Measurements from ENCODE around the gene CEL.
A peak's percentile ranks its signal among the peaks of the same experiment; 100 is the strongest.
"Not testable (repeated sequence)": the region's sequence is repeated elsewhere in the genome, so short reads cannot be mapped to it uniquely, and the experiment has no call there.

CEL gene

GRCh38 chr9:133090187-133090586, 28.4 kb downstream of the CEL start:
- H3K36me3 ChIP-seq (ENCODE audit: low read depth) = no peaks in the 10 kb centered on the region
- DNase-seq (ENCODE audit: low spot score) (no peak), ATAC-seq (ENCODE audit: low read depth) (no peak)
- no peaks in the 10 kb centered on the region for H3K9me3 ChIP-seq (ENCODE audit: severe bottlenecking)
- no peak overlapping the region for H3K27ac ChIP-seq (ENCODE audit: poor library complexity, severe bottlenecking)
- no peaks in the 10 kb centered on the region for H3K27me3 ChIP-seq (ENCODE audit: insufficient read depth, poor library complexity, severe bottlenecking)
- no peak for TF ChIP-seq CTCF (IDR thresholded peaks at IDR 0.05; ENCODE audit: poor library complexity, severe bottlenecking)
- H3K4me1 ChIP-seq (ENCODE audit: insufficient read depth, poor library complexity, severe bottlenecking) = no peaks in the 10 kb centered on the region
- H3K4me3 ChIP-seq (ENCODE audit: severe bottlenecking) = no peak overlapping the region

GRCh38 chr9:133090752-133091385, 29.1 kb downstream of the CEL start:
- no peaks in the 10 kb centered on the region for H3K27me3 ChIP-seq (ENCODE audit: insufficient read depth, poor library complexity, severe bottlenecking)
- no peak; the same call in 2 of the 3 replicates for ATAC-seq (ENCODE audit: low read depth)
- no peak for TF ChIP-seq CTCF (IDR thresholded peaks at IDR 0.05; ENCODE audit: poor library complexity, severe bottlenecking)

GRCh38 chr9:133094351-133094750, 32.6 kb downstream of the CEL start:
- not testable (repeated sequence) for H3K27ac ChIP-seq (ENCODE audit: poor library complexity, severe bottlenecking); H3K4me3 ChIP-seq (ENCODE audit: severe bottlenecking); ATAC-seq (ENCODE audit: low read depth); DNase-seq (ENCODE audit: low spot score); H3K27me3 ChIP-seq (ENCODE audit: insufficient read depth, poor library complexity, severe bottlenecking); H3K4me1 ChIP-seq (ENCODE audit: insufficient read depth, poor library complexity, severe bottlenecking)
- Histone ChIP-seq H3K36me3 (ENCODE audit: low read depth) (peaks cover 24% of the 10 kb centered on the region), H3K9me3 (ENCODE audit: severe bottlenecking) (peaks cover 13% of the 10 kb centered on the region)

More at GRCh38 chr9:133090752-133091385, 29.1 kb downstream of the CEL start:
- Histone ChIP-seq H3K4me1 (ENCODE audit: insufficient read depth, poor library complexity, severe bottlenecking) (no peaks in the 10 kb centered on the region), H3K4me3 (ENCODE audit: severe bottlenecking) (no peak overlapping the region), H3K27ac (ENCODE audit: poor library complexity, severe bottlenecking) (no peak overlapping the region), H3K36me3 (ENCODE audit: low read depth) (no peaks in the 10 kb centered on the region), H3K9me3 (ENCODE audit: severe bottlenecking) (peaks cover under 1% of the 10 kb centered on the region)
- DNase-seq (ENCODE audit: low spot score) = no peak

GRCh38 chr9:133094842-133095393, 33.1 kb downstream of the CEL start:
- no peaks in the 10 kb centered on the region for H3K27me3 ChIP-seq (ENCODE audit: insufficient read depth, poor library complexity, severe bottlenecking)
- no peak overlapping the region for H3K27ac ChIP-seq (ENCODE audit: poor library complexity, severe bottlenecking)
- no peak for DNase-seq (ENCODE audit: low spot score)
- H3K36me3 ChIP-seq (ENCODE audit: low read depth) = peaks cover 29% of the 10 kb centered on the region
- H3K4me3 ChIP-seq (ENCODE audit: severe bottlenecking) = no peak overlapping the region
- no peak for ATAC-seq (ENCODE audit: low read depth)
- no peak for TF ChIP-seq CTCF (IDR thresholded peaks at IDR 0.05; ENCODE audit: poor library complexity, severe bottlenecking)
- H3K4me1 ChIP-seq (ENCODE audit: insufficient read depth, poor library complexity, severe bottlenecking) = no peaks in the 10 kb centered on the region
- peaks cover 13% of the 10 kb centered on the region for H3K9me3 ChIP-seq (ENCODE audit: severe bottlenecking)

- no peaks in the 10 kb centered on the region for H3K27me3 ChIP-seq (ENCODE audit: insufficient read depth, poor library complexity, severe bottlenecking)
- H3K4me3 ChIP-seq (ENCODE audit: severe bottlenecking) = no peak overlapping the region
- peaks cover 13% of the 10 kb centered on the region for H3K9me3 ChIP-seq (ENCODE audit: severe bottlenecking)
- DNase-seq (ENCODE audit: low spot score) = peak; percentile 40
- H3K27ac ChIP-seq (ENCODE audit: poor library complexity, severe bottlenecking) = no peak overlapping the region
- no peak for TF ChIP-seq CTCF (IDR thresholded peaks at IDR 0.05; ENCODE audit: poor library complexity, severe bottlenecking)
- H3K4me1 ChIP-seq (ENCODE audit: insufficient read depth, poor library complexity, severe bottlenecking) = no peaks in the 10 kb centered on the region
- peaks cover 52% of the 10 kb centered on the region for H3K36me3 ChIP-seq (ENCODE audit: low read depth)
- no peak for ATAC-seq (ENCODE audit: low read depth)
Measured at GRCh38 chr9:133098104-133098754, 36.4 kb downstream of the CEL start.
